HCT116 (cell line): Measurements from ENCODE around the gene SERTAD2. TPM values are rescaled to one million over a fixed set of nuclear protein-coding genes. Genes with fewer than 3 reads are reported as not detected.

Experiments
- ATAC-seq: fragments of 200-7000 bp; cut with Tn5 transposase; 2 replicates; pipeline ENCODE4 v1.9.1; 2020; ENCODE audit warnings: mild to moderate bottlenecking, moderate library complexity
- BruUV-seq: library from RNA; stranded (reverse); fragments of 400-500 nt; replicated peaks from 2 replicates; lab custom pipeline; 2021; lab: Mats Ljungman, UMichigan
- CTCF ChIA-PET: fragments of 300-600 bp; sonication (Branson Sonifier 250); formaldehyde crosslinking; loops from one replicate; lab custom pipeline; 2021; ENCODE audit warnings: antibody characterized with exemption; lab: Charles Lee
- POLR2A ChIA-PET: fragments of 300-600, 350-600 bp; sonication (Branson Sonifier 250); formaldehyde crosslinking; loops from one replicate; lab custom pipeline; 2021; ENCODE audit warnings: antibody characterized with exemption; lab: Charles Lee
- RAD21 ChIA-PET, 2 experiments: fragments of 300-600 bp; sonication (Branson Sonifier 250); formaldehyde crosslinking; loops; one replicate each; lab custom pipeline; 2023; ENCODE audit warnings: low total read pairs in 2 of 2; ENCODE audit not compliant: uncharacterized antibody in 2 of 2, unreplicated experiment in 2 of 2, low non-redundant PET in 1 of 2; lab: Charles Lee
- DNase-seq: peaks from one replicate; pipeline ENCODE4 v3.0.0-alpha.2; 2010; ENCODE audit warnings: low read depth, low spot score
- H2AFZ ChIP-seq: fragments of 200-600 bp; shearing (Covaris generic), sonication (generic); 2 replicates; pipeline ENCODE4 v1.6.1; 2017; ENCODE audit warnings: low read depth, mixed run types, mixed read lengths, antibody characterized with exemption, low read length; ENCODE audit not compliant: poor library complexity, severe bottlenecking
- H3K27ac ChIP-seq: 2 replicates; pipeline ENCODE4 v1.5.1; 2012; ENCODE audit warnings: low read depth, low read length
- H3K27me3 ChIP-seq: fragments of 200-600 bp; sonication (generic); 2 replicates; pipeline ENCODE4 v1.6.1; 2016; ENCODE audit warnings: mixed run types, low read length, mixed read lengths; ENCODE audit not compliant: insufficient read depth
- H3K36me3 ChIP-seq, 2 experiments: fragments of 200-500 bp in 1 of 2; fragments of 200-600 bp in 1 of 2; sonication (Bioruptor generic) in 1 of 2; sonication (generic) in 1 of 2; 2 replicates each; pipeline versions ENCODE4 v1.5.1 to v1.6.1; 2014 to 2016; ENCODE audit warnings: low read length in 2 of 2, inconsistent platforms in 1 of 2, mixed read lengths in 1 of 2, mixed run types in 1 of 2; ENCODE audit not compliant: insufficient read depth in 2 of 2, control insufficient read depth in 1 of 2
- H3K4me1 ChIP-seq, 2 experiments: fragments of 200-600 bp in 1 of 2; sonication (generic) in 1 of 2; 2 replicates each; pipeline versions ENCODE4 v1.5.1 to v1.6.1; 2012 to 2017; ENCODE audit warnings: low read length in 2 of 2, inconsistent platforms in 1 of 2, mild to moderate bottlenecking in 1 of 2, mixed read lengths in 1 of 2, mixed run types in 1 of 2, moderate library complexity in 1 of 2; ENCODE audit not compliant: insufficient read depth in 2 of 2, control insufficient read depth in 1 of 2
- H3K4me2 ChIP-seq: fragments of 200-600 bp; sonication (generic); 2 replicates; pipeline ENCODE4 v1.6.1; 2017; ENCODE audit warnings: mixed run types, low read length, mixed read lengths
- H3K4me3 ChIP-seq, 2 experiments: fragments of 200-600 bp in 1 of 2; sonication (generic) in 1 of 2; replicated peaks in 1 of 2; 2 replicates each; pipeline ENCODE4 v1.5.1; 2011 to 2016; ENCODE audit warnings: low read length in 2 of 2, control low read depth in 1 of 2, low read depth in 1 of 2, mild to moderate bottlenecking in 1 of 2, mixed read lengths in 1 of 2, mixed run types in 1 of 2
- H3K79me2 ChIP-seq: fragments of 200-600 bp; sonication (generic); 2 replicates; pipeline ENCODE4 v1.6.1; 2017; ENCODE audit warnings: mild to moderate bottlenecking, mixed run types, low read length, moderate library complexity, mixed read lengths; ENCODE audit not compliant: insufficient read depth
- H3K9ac ChIP-seq: fragments of 200-600 bp; sonication (generic); 2 replicates; pipeline ENCODE4 v1.6.1; 2016; ENCODE audit warnings: low read length, mixed read lengths
- H3K9me2 ChIP-seq: fragments of 200-600 bp; sonication (generic), shearing (Covaris generic); 2 replicates; pipeline ENCODE4 v1.6.1; 2017; ENCODE audit warnings: mixed run types, mild to moderate bottlenecking, moderate library complexity; ENCODE audit not compliant: insufficient read depth
- H3K9me3 ChIP-seq, 2 experiments: fragments of 200-500 bp in 1 of 2; fragments of 200-600 bp in 1 of 2; sonication (Bioruptor generic) in 1 of 2; sonication (generic) in 1 of 2; 2 replicates each; pipeline ENCODE4 v1.6.1; 2014 to 2017; ENCODE audit warnings: low read length in 2 of 2, mixed read lengths in 2 of 2, inconsistent platforms in 1 of 2, low read depth in 1 of 2, mild to moderate bottlenecking in 1 of 2, mixed run types in 1 of 2, moderate library complexity in 1 of 2; ENCODE audit not compliant: control insufficient read depth in 1 of 2, insufficient read depth in 1 of 2
- H4K20me1 ChIP-seq: fragments of 200-600 bp; sonication (generic), shearing (Covaris generic); 2 replicates; pipeline ENCODE4 v1.6.1; 2017; ENCODE audit warnings: mixed run types, mild to moderate bottlenecking, moderate library complexity; ENCODE audit not compliant: insufficient read depth
- CTCF ChIP-seq, 3 experiments: fragments of 200-600 bp in 1 of 3; sonication (generic) in 1 of 3; IDR thresholded peaks in 2 of 3; conservative IDR thresholded peaks in 1 of 3; 2 replicates each; pipeline ENCODE4 v1.5.1; 2012 to 2017; ENCODE audit warnings: low read depth in 2 of 3, low read length in 2 of 3, antibody characterized with exemption in 1 of 3, borderline replicate concordance in 1 of 3, control low read depth in 1 of 3, mild to moderate bottlenecking in 1 of 3, mixed read lengths in 1 of 3, mixed run types in 1 of 3, moderate library complexity in 1 of 3; ENCODE audit not compliant: insufficient read depth in 1 of 3
- ELF1 ChIP-seq: IDR thresholded peaks from 2 replicates; pipeline ENCODE4 v1.6.1; 2012; ENCODE audit warnings: low read depth, borderline replicate concordance
- EZH2phosphoT487 ChIP-seq: fragments of 200-600 bp; IDR thresholded peaks from 2 replicates; pipeline ENCODE4 v1.6.1; 2018; ENCODE audit warnings: antibody characterized with exemption, borderline replicate concordance
- YY1 ChIP-seq: IDR thresholded peaks from 2 replicates; pipeline ENCODE4 v1.6.1; 2011; ENCODE audit warnings: low read length, low read depth, moderate library complexity, mild to moderate bottlenecking; ENCODE audit not compliant: insufficient replicate concordance; ENCODE audit errors: extremely low read depth
- ZBTB33 ChIP-seq: IDR thresholded peaks from 2 replicates; pipeline ENCODE4 v1.6.1; 2011; ENCODE audit warnings: mild to moderate bottlenecking, low read length, moderate library complexity; ENCODE audit not compliant: insufficient replicate concordance; ENCODE audit errors: extremely low read depth
- intact Hi-C: fragments of 100-400 bp; cut with micrococcal nuclease; formaldehyde crosslinking; loops from 2 replicates; pipeline ENCODE4 v1.10.0; 2022
- total RNA-seq: library from RNA; stranded (reverse); gene quantifications from one replicate; pipeline ENCODE4 v1.2.1, GENCODE V29; 2021; ENCODE audit not compliant: unreplicated experiment

The SERTAD2 gene
- total RNA-seq, 1 experiment from 2014 or later: 80.1 TPM

GRCh38 chr2:64622443-64623241, 31.1 kb downstream of the SERTAD2 start:
- no peak overlapping the region for H3K9ac ChIP-seq
- H3K9me3 ChIP-seq: no peaks in the 10 kb centered on the region
- no peak for DNase-seq
- H3K36me3 ChIP-seq: no peaks in the 10 kb centered on the region
- POLR2A ChIA-PET: no interaction called here
- intact Hi-C loops: no loop called here
- no peak overlapping the region for H3K4me3 ChIP-seq
- CTCF ChIA-PET: no interaction called here
- no peaks in the 10 kb centered on the region for H3K79me2 ChIP-seq
- ATAC-seq: no peak
- H3K9me2 ChIP-seq: no peaks in the 10 kb centered on the region
- no peaks in the 10 kb centered on the region for H4K20me1 ChIP-seq
- H3K27ac ChIP-seq: no peak overlapping the region
- RAD21 ChIA-PET: no interaction called here
- H3K4me1 ChIP-seq: no peaks in the 10 kb centered on the region
- H2AFZ ChIP-seq: no peak overlapping the region
- H3K4me2 ChIP-seq: no peak overlapping the region
- no peaks in the 10 kb centered on the region for H3K27me3 ChIP-seq
- TF ChIP-seq ZBTB33 (no peak), YY1 (no peak), EZH2phosphoT487 (no peak), ELF1 (no peak), CTCF (IDR thresholded peaks at IDR 0.05 in 2 of 3, conservative IDR thresholded peaks at IDR 0.05 in 1 of 3; ENCODE audit: borderline replicate concordance in 1 of 3, insufficient read depth in 1 of 3, low read depth in 2 of 3, low read length in 2 of 3) (no peak)
- BruUV-seq: no TSS peak
